ENCODE data around the gene TESPA1.

The TESPA1 gene

GRCh38 chr12:54983536-54984101 is 943 bp downstream of the TESPA1 start:
- peak in 1 of 2 donors; percentile 28 for DNase-seq (ENCODE audit: low read depth in 2 of 2, low spot score in 1 of 2)

GRCh38 chr12:54981796-54982195 is 2.8 kb downstream of the TESPA1 start:
- no peak for DNase-seq (ENCODE audit: low read depth in 2 of 2, low spot score in 1 of 2)

- DNase-seq (ENCODE audit: low read depth in 2 of 2, low spot score in 1 of 2), result no peak
Measured at GRCh38 chr12:54980341-54980740, 4.2 kb downstream of the TESPA1 start.

GRCh38 chr12:54977857-54978256 is 6.7 kb downstream of the TESPA1 start:
- no peak for DNase-seq (ENCODE audit: low read depth in 2 of 2, low spot score in 1 of 2)

GRCh38 chr12:54977155-54977554 is 7.4 kb downstream of the TESPA1 start:
- DNase-seq (ENCODE audit: low read depth in 2 of 2, low spot score in 1 of 2), result no peak

DNA sequence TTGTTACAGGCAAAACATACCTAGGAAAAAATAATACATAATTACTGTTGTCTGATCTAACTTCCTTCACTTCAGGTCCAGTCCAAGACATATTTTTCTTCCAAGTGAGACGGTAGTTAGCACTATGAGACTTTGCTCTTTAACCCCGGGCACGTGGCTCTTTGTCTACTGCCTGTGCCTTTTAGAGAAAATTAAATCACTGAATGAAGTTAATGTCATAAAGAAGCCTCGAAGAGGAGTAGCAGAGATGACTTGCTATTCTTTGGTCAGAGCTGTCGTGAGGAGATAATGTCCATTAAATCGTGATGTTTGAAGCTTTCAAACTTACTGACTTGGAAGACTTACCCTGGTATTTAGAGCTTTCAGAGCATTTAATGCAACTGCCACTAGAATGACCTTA is 8.7 kb downstream of the TESPA1 start:
- DNase-seq (ENCODE audit: low read depth in 2 of 2, low spot score in 1 of 2), result no peak

DNA sequence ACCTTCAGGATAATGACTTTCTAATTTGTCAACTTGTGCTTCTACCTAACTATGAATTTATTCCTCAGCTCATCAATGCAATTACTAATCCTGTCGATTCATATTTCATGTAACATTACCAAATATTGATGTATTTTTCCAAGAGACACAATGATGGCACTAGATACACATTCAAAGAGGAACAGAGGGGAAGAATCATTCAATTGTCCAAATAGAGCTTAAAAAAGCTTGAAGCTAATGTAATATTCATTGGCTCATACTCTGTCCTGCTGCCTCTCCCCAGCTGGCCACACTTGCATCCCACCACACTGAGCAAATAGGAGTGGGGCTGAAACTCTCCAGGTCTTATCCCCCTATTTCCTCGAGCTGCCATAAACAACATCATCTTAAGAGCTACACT is 9.3 kb downstream of the TESPA1 start:
- no peak for DNase-seq (ENCODE audit: low read depth in 2 of 2, low spot score in 1 of 2)

DNA sequence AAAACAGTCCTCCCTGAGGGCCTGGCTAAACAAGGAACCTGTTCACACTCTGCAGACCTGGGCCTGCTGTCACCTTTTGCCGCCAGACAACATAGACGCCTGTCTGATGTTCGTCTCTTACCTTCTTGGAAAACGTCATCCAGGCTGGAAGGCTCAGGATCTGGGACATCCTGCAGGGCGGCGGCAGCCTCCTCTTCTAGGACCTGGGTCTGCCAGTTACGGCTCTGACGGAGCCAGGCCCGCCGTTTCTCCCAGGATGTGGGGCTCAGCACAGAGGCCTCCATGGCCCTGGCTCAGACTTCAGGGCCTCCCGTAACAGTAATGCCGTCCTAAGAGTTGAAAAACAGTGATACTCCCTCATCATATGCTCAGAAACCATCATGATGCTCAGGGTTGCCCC is 10.3 kb downstream of the TESPA1 start:
- DNase-seq (ENCODE audit: low read depth in 2 of 2, low spot score in 1 of 2), result no peak

- DNase-seq (ENCODE audit: low read depth in 2 of 2, low spot score in 1 of 2), result no peak
Measured at GRCh38 chr12:54973556-54973955, 11.0 kb downstream of the TESPA1 start.

DNA sequence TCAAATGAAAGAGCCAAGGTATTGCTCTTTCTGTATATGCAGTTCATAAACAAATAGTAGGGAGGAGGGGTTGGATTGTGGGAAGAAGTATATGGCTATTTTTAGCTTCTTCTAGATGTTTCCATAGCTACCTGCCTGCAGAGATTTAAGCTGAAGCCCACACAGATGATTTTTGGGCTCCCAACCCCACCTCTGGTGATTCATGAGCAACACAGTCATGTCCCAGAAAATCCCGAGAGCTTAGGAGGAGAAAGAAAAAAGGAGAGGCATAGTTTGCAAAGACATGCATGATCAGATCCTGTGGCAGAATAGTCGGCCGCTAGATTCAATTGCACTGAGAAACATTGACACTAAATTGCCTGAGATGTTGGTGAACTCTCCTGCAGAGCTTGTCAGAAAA is 13.8 kb downstream of the TESPA1 start:
- DNase-seq (ENCODE audit: low read depth in 2 of 2, low spot score in 1 of 2), result no peak

GRCh38 chr12:54968181-54968730 is 16.3 kb downstream of the TESPA1 start:
- no peak for DNase-seq (ENCODE audit: low read depth in 2 of 2, low spot score in 1 of 2)

- no peak for DNase-seq (ENCODE audit: low read depth in 2 of 2, low spot score in 1 of 2)
Measured at GRCh38 chr12:54967461-54967860, 17.1 kb downstream of the TESPA1 start.

GRCh38 chr12:54961190-54961589 is 23.4 kb downstream of the TESPA1 start:
- no peak for DNase-seq (ENCODE audit: low read depth in 2 of 2, low spot score in 1 of 2)

DNA sequence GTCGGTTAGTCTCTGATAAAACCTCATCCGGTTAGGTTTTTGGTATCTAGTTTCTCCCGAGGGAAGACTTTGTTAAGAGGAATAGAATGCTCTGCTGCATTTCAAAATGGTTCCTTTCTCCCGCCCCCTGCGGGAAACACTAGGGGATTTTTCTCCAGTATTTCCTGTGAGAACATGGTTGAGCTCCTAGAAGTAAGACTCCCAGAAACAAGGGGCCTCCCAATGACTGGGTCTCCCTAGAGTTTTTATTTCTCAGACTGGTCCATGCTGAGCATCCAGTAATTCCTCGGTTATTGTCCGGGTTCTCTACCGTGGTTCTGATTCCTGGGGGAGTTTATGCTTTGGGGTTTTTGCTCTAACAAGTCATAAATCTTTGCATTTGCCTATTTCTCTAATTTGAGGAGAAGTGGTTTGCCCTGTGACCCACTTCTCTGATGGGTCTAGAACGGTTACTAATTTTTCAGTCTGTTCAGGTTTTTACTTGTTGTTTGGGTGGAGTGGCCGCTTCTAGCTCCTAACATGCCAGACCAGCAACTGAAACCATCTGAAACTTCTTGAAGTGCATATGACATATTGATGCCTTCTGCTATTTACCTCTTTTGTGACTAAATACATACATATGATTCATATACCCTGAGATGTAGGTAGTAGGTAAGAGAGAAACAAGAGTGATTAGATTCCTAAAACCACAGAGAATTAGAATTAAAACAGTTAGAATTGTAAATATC is 25.1 kb downstream of the TESPA1 start:
- no peak for DNase-seq (ENCODE audit: low read depth in 2 of 2, low spot score in 1 of 2)

GRCh38 chr12:54958048-54958658 is 26.4 kb downstream of the TESPA1 start:
- DNase-seq (ENCODE audit: low read depth in 2 of 2, low spot score in 1 of 2), result no peak

- no peak for DNase-seq (ENCODE audit: low read depth in 2 of 2, low spot score in 1 of 2)
Measured at GRCh38 chr12:54956818-54957641, 27.5 kb downstream of the TESPA1 start.

- no peak for DNase-seq (ENCODE audit: low read depth in 2 of 2, low spot score in 1 of 2)
Measured at GRCh38 chr12:54956322-54956721, 28.2 kb downstream of the TESPA1 start.

GRCh38 chr12:54954801-54955200 is 29.8 kb downstream of the TESPA1 start:
- DNase-seq (ENCODE audit: low read depth in 2 of 2, low spot score in 1 of 2), result no peak

GRCh38 chr12:54954228-54954627 is 30.3 kb downstream of the TESPA1 start:
- DNase-seq (ENCODE audit: low read depth in 2 of 2, low spot score in 1 of 2), result no peak

GRCh38 chr12:54950071-54950727 is 34.4 kb downstream of the TESPA1 start:
- no peak for DNase-seq (ENCODE audit: low read depth in 2 of 2, low spot score in 1 of 2)

All from stimulated activated CD8-positive, alpha-beta memory T cell treated with anti-CD3 and anti-CD28 coated beads, Interleukin-4, amount 100 ng/mL, for 1 hour (primary cell).